Measurements from ENCODE around the gene KCNH4. TPM values are rescaled to one million over a fixed set of nuclear protein-coding genes. Genes with fewer than 3 reads are reported as not detected.
A peak's percentile ranks its signal among the peaks of the same experiment; 100 is the strongest.

KCNH4 gene
- total and polyA plus RNA-seq, 2 of the 13 experiments (the other 11 are each of a cell fraction or from before 2014, with no cell fraction given): 0.01 to 0.09 TPM

- TF ChIP-seq MAX (IDR thresholded peaks at IDR 0.05) (peak; percentile 95), ZNF318 (CRISPR knock-in tag; IDR thresholded peaks at IDR 0.05) (0 out of 2 replicates have a peak, but pooled peaks have one; percentile 19), ZNF740 (CRISPR knock-in tag; IDR thresholded peaks at IDR 0.05) (no peak), ZBTB7B (CRISPR knock-in tag; IDR thresholded peaks at IDR 0.05) (no peak), ZIK1 (CRISPR knock-in tag; IDR thresholded peaks at IDR 0.05; ENCODE audit: borderline replicate concordance, low read depth) (0 out of 2 replicates have a peak, but pooled peaks have one; percentile 73), AFF4 (CRISPR knock-in tag; IDR thresholded peaks at IDR 0.05) (no peak), ZNF772 (CRISPR knock-in tag; IDR thresholded peaks at IDR 0.05) (peak; percentile 75; the same call in 1 of the 2 replicates), ZBTB38 (CRISPR knock-in tag; IDR thresholded peaks at IDR 0.05) (peak; percentile 74; the same call in 1 of the 2 replicates), ARID3A (IDR thresholded peaks at IDR 0.05; ENCODE audit: low read depth, low read length) (no peak), RORA (CRISPR knock-in tag; IDR thresholded peaks at IDR 0.05) (no peak)
Measured at GRCh38 chr17:42120770-42121769, 59.9 kb downstream of the KCNH4 start, which contains the start of gene KAT2A (continued).

All from HepG2 (cell line).